22Rv1 (cell line): ENCODE data around the gene B4GALNT1.

Experiments used
- CTCF ChIP-seq: fragments of 450-650 bp; IDR thresholded peaks from 2 replicates; pipeline ENCODE4 v1.5.1; 2017; ENCODE audit warnings: mild to moderate bottlenecking
- ZFX ChIP-seq: fragments of 450-650 bp; IDR thresholded peaks from 2 replicates; pipeline ENCODE4 v1.6.1; 2017; ENCODE audit warnings: antibody characterized with exemption, borderline replicate concordance

DNA sequence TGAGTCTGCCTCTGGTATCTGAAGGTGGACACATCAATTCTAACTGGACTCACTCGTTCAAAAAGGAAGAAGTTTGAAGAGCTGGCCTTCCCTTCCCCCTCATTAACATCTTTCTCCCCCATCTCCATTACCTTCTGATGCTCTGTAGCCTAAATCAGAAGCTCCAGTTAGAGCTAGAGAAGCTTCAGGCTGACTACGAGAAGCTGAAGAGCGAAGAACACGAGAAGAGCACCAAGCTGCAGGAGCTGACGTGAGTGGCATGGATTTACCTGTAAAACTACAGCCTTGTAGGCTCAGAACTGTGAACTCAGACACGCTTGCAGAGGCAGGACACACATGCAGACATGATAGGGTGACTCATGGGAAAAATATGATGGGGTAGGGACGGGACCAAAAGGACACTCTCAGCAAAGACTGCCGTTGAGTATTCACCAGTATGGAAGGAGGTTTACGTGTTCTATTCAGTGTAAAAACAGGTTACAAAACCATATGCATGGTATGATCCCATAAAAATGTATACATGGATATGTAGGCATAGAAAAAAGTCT lies 56.3 kb downstream of the B4GALNT1 start:
- TF ChIP-seq CTCF = no peak
- TF ChIP-seq ZFX = no peak
